HEK293 (cell line): ENCODE measurements around the gene CNP.

Experiments
- ATF2 ChIP-seq: fragments of 450-650 bp; formaldehyde crosslinking; IDR thresholded peaks from 2 replicates; pipeline ENCODE4 v1.5.1; 2016; ENCODE audit warnings: missing biosample characterization, missing genetic modification characterization, low read depth
- BCL11B ChIP-seq: fragments of 450-650 bp; formaldehyde crosslinking; IDR thresholded peaks from 2 replicates; pipeline ENCODE4 v1.5.1; 2016; ENCODE audit warnings: low read depth, missing biosample characterization, missing genetic modification characterization
- FEZF1 ChIP-seq: fragments of 450-650 bp; formaldehyde crosslinking; IDR thresholded peaks from 2 replicates; pipeline ENCODE4 v1.5.1; 2016; ENCODE audit warnings: missing biosample characterization, missing genetic modification characterization
- GLIS1 ChIP-seq: fragments of 450-650 bp; formaldehyde crosslinking; IDR thresholded peaks from 2 replicates; pipeline ENCODE4 v1.5.1; 2016; ENCODE audit warnings: missing biosample characterization, missing genetic modification characterization
- HIC1 ChIP-seq: fragments of 450-650 bp; formaldehyde crosslinking; IDR thresholded peaks from 2 replicates; pipeline ENCODE4 v1.5.1; 2016; ENCODE audit warnings: missing biosample characterization, missing genetic modification characterization
- KLF16 ChIP-seq: fragments of 450-650 bp; formaldehyde crosslinking; IDR thresholded peaks from 2 replicates; pipeline ENCODE4 v1.5.1; 2017; ENCODE audit warnings: missing biosample characterization, missing genetic modification characterization
- KLF7 ChIP-seq: fragments of 450-650 bp; formaldehyde crosslinking; IDR thresholded peaks from 2 replicates; pipeline ENCODE4 v1.5.1; 2016; ENCODE audit warnings: missing biosample characterization, missing genetic modification characterization, borderline replicate concordance
- MZF1 ChIP-seq: fragments of 450-650 bp; formaldehyde crosslinking; IDR thresholded peaks from 2 replicates; pipeline ENCODE4 v1.5.1; 2017; ENCODE audit warnings: missing biosample characterization, missing genetic modification characterization, borderline replicate concordance
- SCRT2 ChIP-seq: fragments of 450-650 bp; formaldehyde crosslinking; IDR thresholded peaks from 2 replicates; pipeline ENCODE4 v1.5.1; 2016; ENCODE audit warnings: missing biosample characterization, missing genetic modification characterization
- YY1 ChIP-seq: fragments of 450-650 bp; formaldehyde crosslinking; IDR thresholded peaks from 2 replicates; pipeline ENCODE4 v1.5.1; 2018; ENCODE audit warnings: missing biosample characterization, missing genetic modification characterization
- ZFP41 ChIP-seq: fragments of 450-650 bp; formaldehyde crosslinking; IDR thresholded peaks from 2 replicates; pipeline ENCODE4 v1.5.1; 2016; ENCODE audit warnings: missing biosample characterization, missing genetic modification characterization, borderline replicate concordance
- ZNF112 ChIP-seq: fragments of 450-650 bp; formaldehyde crosslinking; IDR thresholded peaks from 2 replicates; pipeline ENCODE4 v1.5.0; 2017; ENCODE audit warnings: missing biosample characterization, missing genetic modification characterization
- ZNF121 ChIP-seq: fragments of 450-650 bp; formaldehyde crosslinking; IDR thresholded peaks from 2 replicates; pipeline ENCODE4 v1.5.1; 2016; ENCODE audit warnings: missing biosample characterization, missing genetic modification characterization
- ZNF138 ChIP-seq: fragments of 450-650 bp; formaldehyde crosslinking; IDR thresholded peaks from 2 replicates; pipeline ENCODE4 v1.5.1; 2016; ENCODE audit warnings: missing biosample characterization, missing genetic modification characterization, borderline replicate concordance
- ZNF248 ChIP-seq: fragments of 450-650 bp; formaldehyde crosslinking; IDR thresholded peaks from 2 replicates; pipeline ENCODE4 v1.5.1; 2017; ENCODE audit warnings: missing biosample characterization, missing genetic modification characterization
- ZNF354C ChIP-seq: fragments of 450-650 bp; formaldehyde crosslinking; IDR thresholded peaks from 2 replicates; pipeline ENCODE4 v1.5.1; 2016; ENCODE audit warnings: missing biosample characterization, missing genetic modification characterization, low read depth, borderline replicate concordance
- ZNF362 ChIP-seq: fragments of 450-650 bp; formaldehyde crosslinking; IDR thresholded peaks from 2 replicates; pipeline ENCODE4 v1.5.1; 2016; ENCODE audit warnings: missing biosample characterization, missing genetic modification characterization
- ZNF391 ChIP-seq: fragments of 450-650 bp; formaldehyde crosslinking; IDR thresholded peaks from 2 replicates; pipeline ENCODE4 v1.5.1; 2016; ENCODE audit warnings: low read depth, missing biosample characterization, missing genetic modification characterization, borderline replicate concordance
- ZNF394 ChIP-seq: fragments of 450-650 bp; formaldehyde crosslinking; IDR thresholded peaks from 2 replicates; pipeline ENCODE4 v1.5.1; 2016; ENCODE audit warnings: missing biosample characterization, missing genetic modification characterization, mild to moderate bottlenecking, moderate library complexity, borderline replicate concordance
- ZNF416 ChIP-seq: fragments of 450-650 bp; formaldehyde crosslinking; IDR thresholded peaks from 2 replicates; pipeline ENCODE4 v1.5.1; 2016; ENCODE audit warnings: missing biosample characterization, missing genetic modification characterization
- ZNF473 ChIP-seq: fragments of 450-650 bp; formaldehyde crosslinking; IDR thresholded peaks from 2 replicates; pipeline ENCODE4 v1.5.1; 2017; ENCODE audit warnings: missing biosample characterization, missing genetic modification characterization
- ZNF48 ChIP-seq: fragments of 450-650 bp; formaldehyde crosslinking; IDR thresholded peaks from 2 replicates; pipeline ENCODE4 v1.5.1; 2016; ENCODE audit warnings: missing biosample characterization, missing genetic modification characterization
- ZNF529 ChIP-seq: fragments of 450-650 bp; formaldehyde crosslinking; IDR thresholded peaks from 2 replicates; pipeline ENCODE4 v1.5.1; 2017; ENCODE audit warnings: missing genetic modification characterization, missing biosample characterization; ENCODE audit not compliant: insufficient replicate concordance
- ZNF530 ChIP-seq: fragments of 450-650 bp; formaldehyde crosslinking; IDR thresholded peaks from 2 replicates; pipeline ENCODE4 v1.5.1; 2016; ENCODE audit warnings: low read depth, missing biosample characterization, missing genetic modification characterization
- ZNF548 ChIP-seq: fragments of 450-650 bp; formaldehyde crosslinking; IDR thresholded peaks from 2 replicates; pipeline ENCODE4 v1.5.1; 2016; ENCODE audit warnings: missing biosample characterization, missing genetic modification characterization
- ZNF555 ChIP-seq: fragments of 450-650 bp; formaldehyde crosslinking; conservative IDR thresholded peaks from 2 replicates; pipeline ENCODE4 v1.5.1; 2017; ENCODE audit warnings: missing biosample characterization, mild to moderate bottlenecking, missing genetic modification characterization, inconsistent platforms
- ZNF624 ChIP-seq: fragments of 450-650 bp; formaldehyde crosslinking; IDR thresholded peaks from 2 replicates; pipeline ENCODE4 v1.5.1; 2017; ENCODE audit warnings: missing biosample characterization, missing genetic modification characterization
- ZNF658 ChIP-seq: fragments of 450-650 bp; formaldehyde crosslinking; IDR thresholded peaks from 2 replicates; pipeline ENCODE4; 2016; ENCODE audit warnings: missing biosample characterization, missing genetic modification characterization
- ZNF747 ChIP-seq: fragments of 450-650 bp; formaldehyde crosslinking; IDR thresholded peaks from 2 replicates; pipeline ENCODE4 v1.5.1; 2016; ENCODE audit warnings: missing biosample characterization, missing genetic modification characterization
- ZNF76 ChIP-seq: fragments of 450-650 bp; formaldehyde crosslinking; IDR thresholded peaks from 2 replicates; pipeline ENCODE4; 2016; ENCODE audit warnings: low read depth, missing biosample characterization, missing genetic modification characterization, borderline replicate concordance
- ZNF768 ChIP-seq: fragments of 450-650 bp; formaldehyde crosslinking; IDR thresholded peaks from 2 replicates; pipeline ENCODE4 v1.5.1; 2018; ENCODE audit warnings: missing biosample characterization, mild to moderate bottlenecking, missing genetic modification characterization
- ZNF785 ChIP-seq: fragments of 450-650 bp; formaldehyde crosslinking; IDR thresholded peaks from 2 replicates; pipeline ENCODE4 v1.5.1; 2016; ENCODE audit warnings: missing biosample characterization, missing genetic modification characterization
- ZNF830 ChIP-seq: fragments of 450-650 bp; IDR thresholded peaks from 2 replicates; pipeline ENCODE4 v1.5.0; 2018; ENCODE audit warnings: missing biosample characterization, missing genetic modification characterization, low read depth, mild to moderate bottlenecking, moderate library complexity
- ZSCAN5A ChIP-seq: fragments of 450-650 bp; formaldehyde crosslinking; IDR thresholded peaks from 2 replicates; pipeline ENCODE4 v1.5.1; 2016; ENCODE audit warnings: missing biosample characterization, missing genetic modification characterization

Gene CNP

GRCh38 chr17:41966463-41967140 lies at the start of gene CNP (continued):
- TF ChIP-seq ZNF530 (tag by site-specific recombination) (no peak), ZNF362 (tag by site-specific recombination) (no peak), ZNF768 (tag by site-specific recombination) (no peak), ZNF747 (no peak), HIC1 (tag by site-specific recombination) (0 out of 2 replicates have a peak, but pooled peaks have one; percentile 58), ZNF138 (no peak), GLIS1 (tag by site-specific recombination) (peak; percentile 18; the same call in 1 of the 2 replicates), ZNF548 (tag by site-specific recombination) (no peak), YY1 (tag by site-specific recombination) (peak; percentile 31; the same call in 1 of the 2 replicates), ZNF48 (no peak), ZNF473 (tag by site-specific recombination) (no peak), ZNF555 (tag by site-specific recombination) (no peak), SCRT2 (tag by site-specific recombination) (no peak), KLF7 (no peak), ZNF394 (no peak), KLF16 (peak; percentile 49; the same call in 1 of the 2 replicates), ZNF121 (tag by site-specific recombination) (no peak), ZNF391 (tag by site-specific recombination) (no peak), ATF2 (tag by site-specific recombination) (no peak), BCL11B (tag by site-specific recombination) (no peak), FEZF1 (no peak), ZNF354C (no peak), ZNF658 (tag by site-specific recombination) (no peak), ZNF416 (tag by site-specific recombination) (no peak), ZNF529 (tag by site-specific recombination) (no peak), ZNF248 (tag by site-specific recombination) (no peak), ZNF112 (no peak), ZNF785 (tag by site-specific recombination) (no peak), ZFP41 (tag by site-specific recombination) (no peak), ZNF624 (tag by site-specific recombination) (no peak), ZSCAN5A (tag by site-specific recombination) (no peak), ZNF76 (tag by site-specific recombination) (peak; percentile 41; the same call in 1 of the 2 replicates), ZNF830 (tag by site-specific recombination) (no peak), MZF1 (no peak)
